ENCODE measurements around the gene CPN1. TPM values are rescaled to one million over a fixed set of nuclear protein-coding genes. Genes with fewer than 3 reads are reported as not detected.

CPN1 gene
- total RNA-seq, 1 experiment from 2014 or later: not detected

- H3K9me3 ChIP-seq (ENCODE audit: control insufficient read depth, low read depth, low read length): no peaks in the 10 kb centered on the region
- H3K79me2 ChIP-seq (ENCODE audit: insufficient read depth, low read length): no peaks in the 10 kb centered on the region
- H3K27ac Mint-ChIP-seq: no peak overlapping the region
- no peak for DNase-seq
- no peak overlapping the region for H3K18ac ChIP-seq (ENCODE audit: insufficient read length, low read depth, low read length)
- WGBS (ENCODE audit: extremely low coverage, insufficient read length, low lambda C conversion rate): no CpG with 5 or more reads among the region's 1 CpG
- no peak overlapping the region for H2BK12ac ChIP-seq (ENCODE audit: insufficient read length, low read depth, low read length)
- no peak overlapping the region for H3K4me2 ChIP-seq (ENCODE audit: insufficient read depth, insufficient read length, low read length)
- no peak overlapping the region for H3T11ph ChIP-seq (ENCODE audit: low read length)
- H3K23me2 ChIP-seq (ENCODE audit: insufficient read length, low read depth, low read length, poor library complexity, severe bottlenecking): no peaks in the 10 kb centered on the region
- H2AFZ ChIP-seq (ENCODE audit: low read length): no peak overlapping the region
- H3K4me1 ChIP-seq (ENCODE audit: insufficient read depth, low read length): no peaks in the 10 kb centered on the region
- no peak overlapping the region for H4K5ac ChIP-seq (ENCODE audit: insufficient read length, low read depth, low read length)
- TF ChIP-seq, protein P1, sequence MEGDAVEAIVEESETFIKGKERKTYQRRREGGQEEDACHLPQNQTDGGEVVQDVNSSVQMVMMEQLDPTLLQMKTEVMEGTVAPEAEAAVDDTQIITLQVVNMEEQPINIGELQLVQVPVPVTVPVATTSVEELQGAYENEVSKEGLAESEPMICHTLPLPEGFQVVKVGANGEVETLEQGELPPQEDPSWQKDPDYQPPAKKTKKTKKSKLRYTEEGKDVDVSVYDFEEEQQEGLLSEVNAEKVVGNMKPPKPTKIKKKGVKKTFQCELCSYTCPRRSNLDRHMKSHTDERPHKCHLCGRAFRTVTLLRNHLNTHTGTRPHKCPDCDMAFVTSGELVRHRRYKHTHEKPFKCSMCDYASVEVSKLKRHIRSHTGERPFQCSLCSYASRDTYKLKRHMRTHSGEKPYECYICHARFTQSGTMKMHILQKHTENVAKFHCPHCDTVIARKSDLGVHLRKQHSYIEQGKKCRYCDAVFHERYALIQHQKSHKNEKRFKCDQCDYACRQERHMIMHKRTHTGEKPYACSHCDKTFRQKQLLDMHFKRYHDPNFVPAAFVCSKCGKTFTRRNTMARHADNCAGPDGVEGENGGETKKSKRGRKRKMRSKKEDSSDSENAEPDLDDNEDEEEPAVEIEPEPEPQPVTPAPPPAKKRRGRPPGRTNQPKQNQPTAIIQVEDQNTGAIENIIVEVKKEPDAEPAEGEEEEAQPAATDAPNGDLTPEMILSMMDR (conservative IDR thresholded peaks at IDR 0.05): no peak
- 0 out of 4 replicates have a peak, but pooled peaks cover 0 to 7% of the 10 kb centered on the region in 2 experiments for H3K4me1 Mint-ChIP-seq
- no peaks in the 10 kb centered on the region for H3K36me3 Mint-ChIP-seq (ENCODE audit: insufficient read depth in 1 of 3, low read depth in 3 of 3)
- H3K4me3 Mint-ChIP-seq: no peak overlapping the region
- no peaks in the 10 kb centered on the region; a peak in 1 of 5 replicates for H3K9me3 Mint-ChIP-seq
- H2BK120ac ChIP-seq (ENCODE audit: low read depth, low read length, poor library complexity, severe bottlenecking): no peak overlapping the region
- H3K27ac ChIP-seq (ENCODE audit: insufficient read length, low read depth, low read length): no peak overlapping the region
- no peak overlapping the region for H3K14ac ChIP-seq (ENCODE audit: insufficient read depth, low read length)
- H3K79me1 ChIP-seq (ENCODE audit: insufficient read depth, low read depth, low read length, poor library complexity, severe bottlenecking): no peaks in the 10 kb centered on the region
- H4K8ac ChIP-seq (replicated peaks; ENCODE audit: insufficient read length, low read depth, low read length): no peak overlapping the region
- no peak overlapping the region for H3K23ac ChIP-seq (ENCODE audit: insufficient read length, low read depth, low read length)
- H3K27me3 Mint-ChIP-seq (ENCODE audit: low read depth): no peaks in the 10 kb centered on the region
- no peak overlapping the region for H3K4ac ChIP-seq (ENCODE audit: low read depth, low read length)
- H3K27me3 ChIP-seq (ENCODE audit: insufficient read depth, low read length): no peaks in the 10 kb centered on the region
- H2BK15ac ChIP-seq (ENCODE audit: low read depth, low read length): no peak overlapping the region
- no peak overlapping the region for H2BK5ac ChIP-seq (ENCODE audit: insufficient read length, low read length)
- no peaks in the 10 kb centered on the region for H4K20me1 ChIP-seq (ENCODE audit: control insufficient read depth, insufficient read depth, insufficient read length)
- H3K56ac ChIP-seq (ENCODE audit: insufficient read length, low read depth, low read length): no peak overlapping the region
- H3K9ac ChIP-seq (ENCODE audit: extremely low read depth, insufficient read length, low read length): no peak overlapping the region
- H2AK5ac ChIP-seq (ENCODE audit: insufficient read length, low read length): no peak overlapping the region
- no peak overlapping the region for H4K91ac ChIP-seq (ENCODE audit: insufficient read length, low read depth, low read length)
- no peak overlapping the region for H2BK20ac ChIP-seq (ENCODE audit: low read depth, low read length, poor library complexity, severe bottlenecking)
Observed at GRCh38 chr10:100067466-100067865, 14.2 kb downstream of the CPN1 start.
